Neural progenitor cell (in vitro differentiated cells): ENCODE data around the gene CNP.

Experiments used
- EZH2 ChIP-seq: fragments of 200-600 bp; sonication (generic); IDR thresholded peaks from 2 replicates; pipeline ENCODE4 v1.6.1; 2017; ENCODE audit warnings: antibody characterized with exemption, mild to moderate bottlenecking, moderate library complexity
- TF ChIP-seq, protein P1 (sequence below): fragments of 200-600 bp; sonication (generic); IDR thresholded peaks from 2 replicates; pipeline ENCODE4 v1.5.1; 2017; ENCODE audit warnings: antibody characterized with exemption, mild to moderate bottlenecking

DNA sequence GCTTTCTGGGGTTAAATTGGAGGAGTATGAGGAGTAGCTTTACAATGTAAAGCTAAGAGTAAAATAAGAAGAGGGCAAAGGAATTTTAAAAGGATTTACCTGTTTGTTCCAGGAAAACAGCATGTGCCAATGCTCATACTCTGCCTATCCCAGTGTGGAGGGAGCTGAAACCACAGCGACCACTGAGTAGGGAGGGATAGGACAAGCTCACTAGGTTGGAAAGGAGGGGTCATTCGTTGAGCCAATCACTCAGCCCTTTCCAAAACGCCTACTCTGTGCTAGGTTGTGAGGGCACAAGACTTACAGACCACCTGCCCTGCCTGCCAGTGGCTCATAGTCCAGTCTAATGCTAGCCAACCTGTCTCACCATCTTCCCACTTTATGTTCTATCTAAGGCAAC is 51.7 kb downstream of the CNP start:
- TF ChIP-seq, protein P1, sequence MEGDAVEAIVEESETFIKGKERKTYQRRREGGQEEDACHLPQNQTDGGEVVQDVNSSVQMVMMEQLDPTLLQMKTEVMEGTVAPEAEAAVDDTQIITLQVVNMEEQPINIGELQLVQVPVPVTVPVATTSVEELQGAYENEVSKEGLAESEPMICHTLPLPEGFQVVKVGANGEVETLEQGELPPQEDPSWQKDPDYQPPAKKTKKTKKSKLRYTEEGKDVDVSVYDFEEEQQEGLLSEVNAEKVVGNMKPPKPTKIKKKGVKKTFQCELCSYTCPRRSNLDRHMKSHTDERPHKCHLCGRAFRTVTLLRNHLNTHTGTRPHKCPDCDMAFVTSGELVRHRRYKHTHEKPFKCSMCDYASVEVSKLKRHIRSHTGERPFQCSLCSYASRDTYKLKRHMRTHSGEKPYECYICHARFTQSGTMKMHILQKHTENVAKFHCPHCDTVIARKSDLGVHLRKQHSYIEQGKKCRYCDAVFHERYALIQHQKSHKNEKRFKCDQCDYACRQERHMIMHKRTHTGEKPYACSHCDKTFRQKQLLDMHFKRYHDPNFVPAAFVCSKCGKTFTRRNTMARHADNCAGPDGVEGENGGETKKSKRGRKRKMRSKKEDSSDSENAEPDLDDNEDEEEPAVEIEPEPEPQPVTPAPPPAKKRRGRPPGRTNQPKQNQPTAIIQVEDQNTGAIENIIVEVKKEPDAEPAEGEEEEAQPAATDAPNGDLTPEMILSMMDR: no peak
- TF ChIP-seq EZH2: no peak
